ENCODE data around the gene MLXIP.
"Not testable (repeated sequence)": the region's sequence is repeated elsewhere in the genome, so short reads cannot be mapped to it uniquely, and the experiment has no call there.

The MLXIP gene

GRCh38 chr12:122094735-122095631 lies 16.4 kb downstream of the MLXIP start:
- in situ Hi-C loops (cut with MboI; ENCODE audit: low sequenced_read_pairs): no loop called here

- in situ Hi-C loops (cut with MboI; ENCODE audit: low sequenced_read_pairs): no loop called here
Observed at GRCh38 chr12:122096014-122096413, 17.5 kb downstream of the MLXIP start.

GRCh38 chr12:122096591-122097149 lies 18.1 kb downstream of the MLXIP start:
- in situ Hi-C loops (cut with MboI; ENCODE audit: low sequenced_read_pairs): no loop called here

GRCh38 chr12:122097584-122097926 lies 19.0 kb downstream of the MLXIP start:
- in situ Hi-C loops (cut with MboI; ENCODE audit: low sequenced_read_pairs): no loop called here

- in situ Hi-C loops (cut with MboI; ENCODE audit: low sequenced_read_pairs): no loop called here
Observed at GRCh38 chr12:122097927-122098756, 19.6 kb downstream of the MLXIP start.

GRCh38 chr12:122099280-122099749 lies 20.8 kb downstream of the MLXIP start:
- in situ Hi-C loops (cut with MboI; ENCODE audit: low sequenced_read_pairs): no loop called here

GRCh38 chr12:122099856-122100255 lies 21.3 kb downstream of the MLXIP start:
- in situ Hi-C loops (cut with MboI; ENCODE audit: low sequenced_read_pairs): no loop called here

- in situ Hi-C loops (cut with MboI; ENCODE audit: low sequenced_read_pairs): no loop called here
Observed at GRCh38 chr12:122100568-122100967, 22.0 kb downstream of the MLXIP start.

- in situ Hi-C loops (cut with MboI; ENCODE audit: low sequenced_read_pairs): no loop called here
Observed at GRCh38 chr12:122102331-122102730, 23.8 kb downstream of the MLXIP start.

GRCh38 chr12:122104844-122105243 lies 26.3 kb downstream of the MLXIP start:
- in situ Hi-C loops (cut with MboI; ENCODE audit: low sequenced_read_pairs): no loop called here

- in situ Hi-C loops (cut with MboI; ENCODE audit: low sequenced_read_pairs): not testable (repeated sequence)
Observed at GRCh38 chr12:122105496-122105895, 26.9 kb downstream of the MLXIP start.

GRCh38 chr12:122106843-122107242 lies 28.3 kb downstream of the MLXIP start:
- in situ Hi-C loops (cut with MboI; ENCODE audit: low sequenced_read_pairs): no loop called here

GRCh38 chr12:122107261-122107660 lies 28.7 kb downstream of the MLXIP start:
- in situ Hi-C loops (cut with MboI; ENCODE audit: low sequenced_read_pairs): no loop called here

GRCh38 chr12:122111089-122111641 lies 32.6 kb downstream of the MLXIP start:
- in situ Hi-C loops (cut with MboI; ENCODE audit: low sequenced_read_pairs): no loop called here

- in situ Hi-C loops (cut with MboI; ENCODE audit: low sequenced_read_pairs): no loop called here
Observed at GRCh38 chr12:122116707-122117535, 38.4 kb downstream of the MLXIP start.

- in situ Hi-C loops (cut with MboI; ENCODE audit: low sequenced_read_pairs): no loop called here
Observed at GRCh38 chr12:122117979-122118378, 39.4 kb downstream of the MLXIP start.

GRCh38 chr12:122121341-122121740 lies 42.8 kb downstream of the MLXIP start:
- in situ Hi-C loops (cut with MboI; ENCODE audit: low sequenced_read_pairs): not testable (repeated sequence)

GRCh38 chr12:122121745-122122144 lies 43.2 kb downstream of the MLXIP start:
- in situ Hi-C loops (cut with MboI; ENCODE audit: low sequenced_read_pairs): no loop called here

- in situ Hi-C loops (cut with MboI; ENCODE audit: low sequenced_read_pairs): no loop called here
Observed at GRCh38 chr12:122123051-122123760, 44.6 kb downstream of the MLXIP start.

GRCh38 chr12:122123761-122124145 lies 45.2 kb downstream of the MLXIP start:
- in situ Hi-C loops (cut with MboI; ENCODE audit: low sequenced_read_pairs): no loop called here
